Vagina (tissue), 2 donors: ENCODE measurements around the gene RYR2.

ENCODE experiments used
- POLR2AphosphoS5 ChIP-seq, 2 donors: sonication (generic); formaldehyde crosslinking; IDR thresholded peaks; one replicate each; pipeline ENCODE4 v1.9.0; 2017; ENCODE audit warnings: antibody characterized with exemption in 2 of 2, mild to moderate bottlenecking in 2 of 2, low read depth in 1 of 2; ENCODE audit not compliant: insufficient read depth in 1 of 2
- TF ChIP-seq, protein P1 (sequence below), 3 experiments: fragments of 450-650 bp in 2 of 3; fragments of 200-600 bp in 1 of 3; sonication (generic) in 1 of 3; IDR thresholded peaks; one replicate each; pipeline ENCODE4 v1.5.1; 2017 to 2019; ENCODE audit warnings: antibody characterized with exemption in 3 of 3, mild to moderate bottlenecking in 2 of 3, moderate library complexity in 2 of 3

DNA sequence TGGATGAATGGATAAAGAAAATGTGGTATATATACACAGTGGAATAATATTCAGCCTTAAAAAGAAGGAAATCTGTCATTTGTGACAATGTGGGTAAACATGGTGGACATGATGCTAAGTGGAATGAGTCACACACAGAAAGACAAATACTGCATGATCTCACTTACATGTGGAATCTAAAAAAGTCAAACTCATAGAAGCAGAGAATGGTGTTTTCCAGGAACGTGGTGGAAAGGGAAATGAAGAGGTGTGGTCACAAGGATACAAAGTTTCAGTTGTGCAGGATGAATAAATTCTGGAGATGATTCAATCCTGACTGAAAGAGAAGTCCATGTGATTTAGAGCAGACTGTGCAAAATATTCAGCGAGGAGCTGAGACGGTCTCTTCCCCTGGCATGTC lies 56.6 kb downstream of the RYR2 start:
- TF ChIP-seq, protein P1, sequence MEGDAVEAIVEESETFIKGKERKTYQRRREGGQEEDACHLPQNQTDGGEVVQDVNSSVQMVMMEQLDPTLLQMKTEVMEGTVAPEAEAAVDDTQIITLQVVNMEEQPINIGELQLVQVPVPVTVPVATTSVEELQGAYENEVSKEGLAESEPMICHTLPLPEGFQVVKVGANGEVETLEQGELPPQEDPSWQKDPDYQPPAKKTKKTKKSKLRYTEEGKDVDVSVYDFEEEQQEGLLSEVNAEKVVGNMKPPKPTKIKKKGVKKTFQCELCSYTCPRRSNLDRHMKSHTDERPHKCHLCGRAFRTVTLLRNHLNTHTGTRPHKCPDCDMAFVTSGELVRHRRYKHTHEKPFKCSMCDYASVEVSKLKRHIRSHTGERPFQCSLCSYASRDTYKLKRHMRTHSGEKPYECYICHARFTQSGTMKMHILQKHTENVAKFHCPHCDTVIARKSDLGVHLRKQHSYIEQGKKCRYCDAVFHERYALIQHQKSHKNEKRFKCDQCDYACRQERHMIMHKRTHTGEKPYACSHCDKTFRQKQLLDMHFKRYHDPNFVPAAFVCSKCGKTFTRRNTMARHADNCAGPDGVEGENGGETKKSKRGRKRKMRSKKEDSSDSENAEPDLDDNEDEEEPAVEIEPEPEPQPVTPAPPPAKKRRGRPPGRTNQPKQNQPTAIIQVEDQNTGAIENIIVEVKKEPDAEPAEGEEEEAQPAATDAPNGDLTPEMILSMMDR (IDR thresholded peaks at IDR 0.05) = no peak
- no peak for TF ChIP-seq POLR2AphosphoS5 (IDR thresholded peaks at IDR 0.05; ENCODE audit: insufficient read depth in 1 of 2, low read depth in 1 of 2)
